Pancreas (tissue), 10 donors: Measurements from ENCODE around the gene MTMR2. TPM values are rescaled to one million over a fixed set of nuclear protein-coding genes. Genes with fewer than 3 reads are reported as not detected.

Experiments
- ATAC-seq, 4 donors: fragments of 200-7000 bp; cut with Tn5 transposase; one replicate each; pipeline versions ENCODE4 v1.8.0 to v1.9.1; 2020; ENCODE audit warnings: mild to moderate bottlenecking in 4 of 4, moderate library complexity in 4 of 4
- DNase-seq, 6 donors: peaks; one replicate each; pipeline ENCODE4 v3.0.0-alpha.2; 2020
- FAIRE-seq: peaks from 2 replicates; lab custom pipeline; 2012; peaks lifted over from hg19 to GRCh38; lab: Jason Lieb, UNC
- H3K27ac ChIP-seq, 4 donors: fragments of 200-600 bp; sonication (generic); 1 replicate in 3 of 4; 2 replicates in 1 of 4; pipeline versions ENCODE4 v1.5.0 to v1.8.0; 2020
- H3K27me3 ChIP-seq, 4 donors: fragments of 200-600 bp; one replicate each; pipeline ENCODE4 v1.8.0; 2021
- H3K36me3 ChIP-seq, 3 donors: fragments of 200-600 bp; sonication (generic) in 1 of 3; one replicate each; pipeline versions ENCODE4 v1.5.0 to v1.8.0; 2020 to 2021
- H3K4me1 ChIP-seq, 3 donors: fragments of 200-600 bp; one replicate each; pipeline ENCODE4 v1.8.0; 2021
- H3K4me3 ChIP-seq, 4 donors: fragments of 200-600 bp; sonication (generic) in 2 of 4; one replicate each; pipeline versions ENCODE4 v1.5.0 to v1.8.0; 2020 to 2021
- H3K9me3 ChIP-seq, 4 donors: fragments of 200-600 bp; one replicate each; pipeline ENCODE4 v1.8.0; 2021
- WGBS, 2 donors: extraction: QIAGEN DNeasy Blood & Tissue Kit; methylation state at CpG; one replicate each; pipeline ENCODE4 v1.1.7; 2013; 5-methylcytosine and 5-hydroxymethylcytosine counted together
- intact Hi-C, 3 donors: fragments of 100-400 bp; cut with DNase I; formaldehyde crosslinking; loops; one replicate each; pipeline versions ENCODE4 v1.11.1 to v1.14.2; 2022
- polyA plus RNA-seq, 2 donors: library from polyadenylated mRNA; stranded (reverse); fragments of 200-250 nt; gene quantifications; one replicate each; pipeline ENCODE4 v1.2.3, GENCODE V29; 2013
- total RNA-seq, 6 donors: library from RNA; stranded (reverse); fragmentation: NEBNext Ultra II Directional in 4 of 6; extraction: Animal tissue kit (Norgen Biotek cat#: 25700) in 4 of 6; gene quantifications; one replicate each; pipeline versions ENCODE4 v1.2.1 to v1.2.4, GENCODE V29; 2021 to 2023
- TF ChIP-seq, protein P1 (sequence below), 4 donors: fragments of 200-600 bp; sonication (generic) in 3 of 4; IDR thresholded peaks; one replicate each; pipeline versions ENCODE4 v1.5.0 to v1.8.0; 2021; ENCODE audit warnings: antibody characterized with exemption in 4 of 4
- donor health status: healthy with polysubstance abuse.
- donor health status: DM: no; HTN: no; CAD: no; lungs with moderate emphysema.
- donor health status: DM: no; HTN: no; CAD: no.
- donor health status: control.
- donor health status: control.
- donor health status: Bipolar disorder and iron deficiency.
- donor health status: DM: yes; HTN: yes; CAD: no.
- donor health status: DM: no; HTN: no; CAD: no.
- donor health status: DM: no; HTN: no; CAD: no.
- donor health status: DM: yes; HTN: yes; CAD: no.

MTMR2 gene
- total and polyA plus RNA-seq, 8 donors: 5.1 to 14.4 (median 9.8) TPM

DNA sequence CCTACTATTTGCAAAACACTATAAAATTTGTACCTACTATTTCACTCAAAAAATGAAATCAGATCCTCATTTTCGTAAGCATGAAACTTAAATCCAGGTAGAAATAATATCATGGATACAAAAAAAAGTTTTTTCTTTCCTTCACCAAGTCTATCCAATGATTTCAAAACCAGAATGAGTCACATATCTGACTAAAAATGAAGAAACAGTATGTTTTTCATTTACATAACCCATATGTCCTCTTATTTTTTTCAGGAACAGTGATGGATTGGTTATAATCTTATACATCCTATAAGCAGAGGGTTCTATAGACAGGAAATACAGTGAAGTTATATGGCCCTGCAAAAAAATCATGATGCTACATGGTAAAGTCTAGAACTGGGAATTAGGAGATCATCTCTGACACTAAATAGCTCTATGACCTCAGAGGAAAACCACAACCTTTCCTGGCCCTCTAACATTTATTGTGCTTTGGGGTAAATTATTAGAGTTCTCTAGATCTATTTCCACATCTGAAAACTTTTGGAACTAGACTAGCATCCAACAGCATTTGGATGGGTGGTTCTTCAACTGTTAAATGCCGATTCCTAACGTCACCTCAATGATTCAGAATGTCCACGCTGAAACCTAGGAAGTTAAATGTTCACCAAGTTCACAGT, 10.9 kb downstream of the MTMR2 start:
- Histone ChIP-seq H3K27ac (no peak overlapping the region), H3K4me3 (no peak overlapping the region), H3K27me3 (no peaks in the 10 kb centered on the region), H3K4me1 (peaks cover 0 to 10% (median 7%) of the 10 kb centered on the region in 3 donors), H3K36me3 (no peaks in the 10 kb centered on the region), H3K9me3 (no peaks in the 10 kb centered on the region)
- FAIRE-seq (no peak), DNase-seq (no peak), ATAC-seq (no peak)
- 88 to 91% methylated on average over 4 of the region's 4 CpGs for WGBS, 2 donors
- TF ChIP-seq, protein P1, sequence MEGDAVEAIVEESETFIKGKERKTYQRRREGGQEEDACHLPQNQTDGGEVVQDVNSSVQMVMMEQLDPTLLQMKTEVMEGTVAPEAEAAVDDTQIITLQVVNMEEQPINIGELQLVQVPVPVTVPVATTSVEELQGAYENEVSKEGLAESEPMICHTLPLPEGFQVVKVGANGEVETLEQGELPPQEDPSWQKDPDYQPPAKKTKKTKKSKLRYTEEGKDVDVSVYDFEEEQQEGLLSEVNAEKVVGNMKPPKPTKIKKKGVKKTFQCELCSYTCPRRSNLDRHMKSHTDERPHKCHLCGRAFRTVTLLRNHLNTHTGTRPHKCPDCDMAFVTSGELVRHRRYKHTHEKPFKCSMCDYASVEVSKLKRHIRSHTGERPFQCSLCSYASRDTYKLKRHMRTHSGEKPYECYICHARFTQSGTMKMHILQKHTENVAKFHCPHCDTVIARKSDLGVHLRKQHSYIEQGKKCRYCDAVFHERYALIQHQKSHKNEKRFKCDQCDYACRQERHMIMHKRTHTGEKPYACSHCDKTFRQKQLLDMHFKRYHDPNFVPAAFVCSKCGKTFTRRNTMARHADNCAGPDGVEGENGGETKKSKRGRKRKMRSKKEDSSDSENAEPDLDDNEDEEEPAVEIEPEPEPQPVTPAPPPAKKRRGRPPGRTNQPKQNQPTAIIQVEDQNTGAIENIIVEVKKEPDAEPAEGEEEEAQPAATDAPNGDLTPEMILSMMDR (IDR thresholded peaks at IDR 0.05): no peak
- intact Hi-C loops: no loop called here

DNA sequence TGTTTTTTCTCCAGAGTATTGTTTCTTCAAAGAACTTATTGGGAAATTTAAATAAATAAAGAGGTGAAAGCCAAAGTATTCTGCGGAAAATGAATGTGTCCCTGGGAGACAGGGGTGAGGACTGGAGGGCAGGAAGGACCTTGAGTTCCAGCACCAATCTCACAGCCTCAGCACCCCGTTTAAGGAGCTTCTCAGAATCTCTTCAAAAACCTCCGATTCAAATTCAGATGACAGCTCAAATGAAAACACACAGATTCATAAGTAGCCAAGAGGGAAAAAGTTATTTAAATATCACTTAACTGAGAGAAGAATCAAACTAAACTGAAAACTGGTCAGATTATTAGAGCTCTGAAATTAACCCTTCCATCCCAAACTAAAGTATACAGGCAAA, 12.5 kb downstream of the MTMR2 start:
- H3K4me3 ChIP-seq: no peak overlapping the region
- DNase-seq: no peak
- H3K4me1 ChIP-seq: no peaks in the 10 kb centered on the region
- TF ChIP-seq, protein P1 (IDR thresholded peaks at IDR 0.05): no peak
- FAIRE-seq: no peak
- no peak for ATAC-seq
- intact Hi-C loops: no loop called here
- no peaks in the 10 kb centered on the region for H3K27me3 ChIP-seq
- H3K36me3 ChIP-seq: no peaks in the 10 kb centered on the region
- no peaks in the 10 kb centered on the region for H3K9me3 ChIP-seq
- WGBS, 2 donors: 44 to 65% methylated on average over 3 of the region's 3 CpGs
- no peak overlapping the region for H3K27ac ChIP-seq

DNA sequence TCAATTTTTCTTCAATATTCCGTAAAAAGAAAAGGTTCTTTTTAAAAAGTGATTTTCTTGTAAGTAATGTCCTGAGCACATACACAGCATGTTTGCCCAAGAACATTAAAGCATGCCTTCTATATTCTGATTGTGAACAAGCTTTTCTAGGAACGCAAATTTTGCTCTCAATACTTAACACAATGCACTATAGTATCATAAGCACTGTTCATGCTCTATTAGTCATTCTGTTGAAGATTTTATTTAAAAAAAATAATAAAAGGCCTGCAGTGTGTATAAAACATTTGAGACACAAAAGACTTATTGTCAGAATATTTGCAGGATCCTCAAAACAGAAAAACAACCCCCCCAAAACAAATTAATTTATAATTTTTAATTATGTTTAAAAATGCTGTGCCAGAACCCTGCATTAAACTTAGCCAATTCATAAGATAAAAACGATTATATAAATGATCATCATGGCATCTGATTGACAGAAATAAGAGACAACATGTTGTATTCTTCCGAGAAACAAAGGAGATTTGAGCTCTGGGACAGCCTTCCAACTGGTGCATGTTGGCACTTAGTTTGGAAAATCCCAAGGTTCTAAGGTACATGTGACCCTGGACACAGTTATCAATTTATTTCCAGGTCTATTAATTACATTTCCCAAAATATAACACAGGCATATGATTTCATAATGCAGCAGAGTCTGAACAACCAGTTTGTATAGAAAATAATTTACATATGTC, 13.1 kb downstream of the MTMR2 start:
- intact Hi-C loops: no loop called here
- H3K27me3 ChIP-seq: no peaks in the 10 kb centered on the region
- FAIRE-seq: no peak
- TF ChIP-seq, protein P1 (IDR thresholded peaks at IDR 0.05): no peak
- no peaks in the 10 kb centered on the region for H3K9me3 ChIP-seq
- no peaks in the 10 kb centered on the region for H3K36me3 ChIP-seq
- DNase-seq: no peak
- no peak overlapping the region for H3K4me3 ChIP-seq
- WGBS, 2 donors: 64 to 71% methylated on average over 4 of the region's 4 CpGs
- no peak overlapping the region for H3K27ac ChIP-seq
- ATAC-seq: no peak
- no peaks in the 10 kb centered on the region for H3K4me1 ChIP-seq

DNA sequence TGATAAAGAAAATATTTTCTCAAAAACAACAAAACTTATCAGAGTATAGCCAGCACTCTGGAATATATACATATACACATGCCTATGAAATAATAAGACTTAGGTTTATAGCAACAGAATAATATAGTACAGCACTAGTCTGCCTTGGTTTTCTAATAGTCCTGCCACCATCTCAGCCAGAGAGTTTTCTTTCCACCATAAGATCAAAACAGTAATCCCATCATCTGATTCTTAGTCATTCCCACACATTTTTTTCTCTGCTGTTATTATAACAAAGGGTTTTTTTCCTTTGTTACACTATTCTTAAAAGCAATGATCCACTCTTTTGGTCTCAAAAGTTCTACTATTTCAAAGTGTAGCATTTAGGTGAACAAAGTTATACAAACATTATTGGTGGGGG, 15.1 kb downstream of the MTMR2 start:
- H3K4me3 ChIP-seq: no peak overlapping the region
- TF ChIP-seq, protein P1 (IDR thresholded peaks at IDR 0.05): no peak
- no peaks in the 10 kb centered on the region for H3K4me1 ChIP-seq
- DNase-seq (no peak), FAIRE-seq (no peak), ATAC-seq (no peak)
- no peaks in the 10 kb centered on the region for H3K9me3 ChIP-seq
- no peaks in the 10 kb centered on the region for H3K36me3 ChIP-seq
- intact Hi-C loops: no loop called here
- no peaks in the 10 kb centered on the region for H3K27me3 ChIP-seq
- no peak overlapping the region for H3K27ac ChIP-seq

DNA sequence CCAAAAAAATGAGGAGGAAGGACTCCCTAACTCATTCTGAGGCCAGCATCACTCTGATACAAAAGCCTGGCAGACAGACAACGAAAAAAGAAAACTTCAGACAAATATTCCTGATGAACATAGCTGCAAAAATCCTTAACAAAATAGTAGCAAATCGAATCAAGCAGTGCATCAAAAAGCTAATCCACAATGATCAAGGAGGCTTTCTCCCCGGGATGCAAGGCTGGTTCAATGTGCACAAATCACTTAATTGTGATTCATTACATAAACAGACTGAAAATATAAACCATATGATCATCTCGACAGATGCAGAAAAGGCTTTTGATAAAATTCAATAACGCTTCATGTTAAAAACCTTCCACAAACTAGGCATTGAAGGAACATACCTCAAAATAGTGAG, 16.4 kb downstream of the MTMR2 start:
- Histone ChIP-seq H3K9me3 (no peaks in the 10 kb centered on the region), H3K27ac (no peak overlapping the region), H3K4me3 (no peak overlapping the region), H3K36me3 (no peaks in the 10 kb centered on the region), H3K27me3 (no peaks in the 10 kb centered on the region), H3K4me1 (no peaks in the 10 kb centered on the region)
- FAIRE-seq (no peak), DNase-seq (no peak), ATAC-seq (no peak)
- TF ChIP-seq, protein P1 (IDR thresholded peaks at IDR 0.05): no peak
- WGBS, 2 donors: 91 to 96% methylated on average over 5 of the region's 5 CpGs
- intact Hi-C loops: no loop called here
